ENCODE measurements around the gene SLC12A4.
"Not testable (repeated sequence)": the region's sequence is repeated elsewhere in the genome, so short reads cannot be mapped to it uniquely, and the experiment has no call there.

SLC12A4 gene

DNA sequence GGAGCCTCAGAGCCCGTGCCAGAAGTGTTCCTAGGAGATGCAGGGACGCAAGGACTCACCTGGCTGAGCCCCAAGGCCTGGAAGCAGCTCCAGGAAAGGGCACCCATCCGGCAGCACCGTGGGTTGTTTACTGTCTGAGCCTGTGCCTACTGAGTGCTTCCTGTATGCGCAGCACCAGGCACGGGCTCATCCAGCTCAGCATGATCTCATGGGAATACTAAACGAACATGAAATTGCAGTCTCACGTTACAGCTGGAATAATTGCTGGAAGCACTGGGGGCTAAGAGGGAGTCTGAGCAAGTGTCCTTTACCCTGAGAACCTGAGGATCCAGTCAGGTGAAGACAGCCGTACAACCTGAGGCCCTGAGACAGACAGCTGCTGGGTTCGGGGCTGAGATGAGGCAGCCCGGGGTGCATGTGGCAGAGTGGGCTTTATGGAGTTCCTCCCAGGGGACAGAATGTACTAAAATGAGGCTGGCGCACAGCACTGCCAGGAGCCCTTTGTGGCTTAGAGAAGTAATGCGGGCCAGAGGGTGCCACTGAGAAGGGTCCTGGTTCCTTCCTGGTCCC, 42.2 kb downstream of the SLC12A4 start:
- DNase-seq (ENCODE audit: low spot score): peak; percentile 26

DNA sequence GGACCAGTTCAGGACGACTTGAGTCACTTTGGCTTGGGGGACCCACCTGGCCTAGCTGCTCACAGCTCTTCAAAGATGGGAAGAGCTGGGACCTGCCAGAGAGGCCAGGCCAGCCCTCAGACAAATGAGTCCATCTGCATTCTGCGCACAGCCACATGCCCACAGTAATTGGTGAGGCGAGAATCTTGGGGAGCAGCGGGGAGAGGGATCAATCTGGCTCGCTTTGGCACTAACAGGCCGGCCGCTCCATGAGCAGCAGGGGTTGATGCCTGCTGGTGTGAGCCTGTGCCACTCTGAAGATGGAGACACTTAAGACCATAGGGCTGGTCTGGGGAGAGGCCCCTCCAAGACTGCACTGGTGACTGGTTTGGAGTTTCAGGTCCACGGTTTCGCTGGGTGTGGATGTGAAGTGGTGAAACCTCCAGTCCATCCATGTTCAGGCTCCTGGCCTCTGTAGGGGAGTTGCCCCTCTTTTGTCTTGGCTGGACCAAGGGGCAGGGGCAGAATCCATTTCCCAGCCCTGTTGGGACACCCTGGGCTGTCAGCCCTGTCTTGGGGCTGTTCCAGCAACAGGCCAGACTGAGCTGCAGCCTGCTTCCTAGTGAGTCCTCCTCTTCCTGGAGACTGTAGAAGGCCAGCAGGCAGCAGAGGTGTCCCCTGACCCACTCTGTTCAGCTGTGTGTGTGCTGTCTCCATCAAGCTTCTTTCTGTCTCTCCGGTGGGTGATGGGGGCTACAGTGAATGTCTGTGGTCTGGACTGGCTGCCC, 44.1 kb downstream of the SLC12A4 start:
- no peak for DNase-seq (ENCODE audit: low spot score)

DNA sequence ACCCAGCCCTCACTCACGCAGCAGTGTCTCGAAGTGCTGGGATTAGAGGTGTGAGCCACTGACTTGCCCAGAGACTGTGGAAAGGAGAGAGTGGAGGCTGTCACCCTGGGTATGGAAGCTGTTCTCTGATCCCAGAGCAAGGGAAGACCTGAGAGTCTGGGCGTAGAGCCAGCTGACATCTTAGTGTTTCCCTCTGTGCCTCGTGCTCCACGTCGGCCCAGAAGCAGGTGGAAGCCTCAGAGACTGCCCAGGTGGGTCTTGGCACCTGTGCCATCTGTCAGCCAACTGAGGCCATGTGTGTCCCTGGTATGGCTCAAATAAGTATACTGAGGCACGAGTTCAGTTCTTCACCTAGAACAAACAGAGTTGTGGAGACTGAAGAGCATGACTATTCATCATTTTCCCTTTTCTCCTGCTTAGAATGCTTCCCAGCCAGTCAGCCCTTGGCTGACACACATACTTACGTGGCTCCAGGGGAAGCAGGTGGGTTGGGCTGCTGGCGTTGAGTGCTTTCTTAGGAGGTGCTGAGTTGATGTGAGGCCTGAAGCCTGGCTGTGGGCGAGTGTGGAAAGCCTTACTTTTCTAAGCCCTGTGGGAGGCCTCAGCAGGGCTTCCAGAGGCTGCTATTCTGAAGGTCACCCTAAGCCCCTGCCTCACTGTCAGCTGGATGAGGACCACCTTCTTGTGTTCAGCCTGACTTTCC, 44.9 kb downstream of the SLC12A4 start:
- no peak for DNase-seq (ENCODE audit: low spot score)

DNA sequence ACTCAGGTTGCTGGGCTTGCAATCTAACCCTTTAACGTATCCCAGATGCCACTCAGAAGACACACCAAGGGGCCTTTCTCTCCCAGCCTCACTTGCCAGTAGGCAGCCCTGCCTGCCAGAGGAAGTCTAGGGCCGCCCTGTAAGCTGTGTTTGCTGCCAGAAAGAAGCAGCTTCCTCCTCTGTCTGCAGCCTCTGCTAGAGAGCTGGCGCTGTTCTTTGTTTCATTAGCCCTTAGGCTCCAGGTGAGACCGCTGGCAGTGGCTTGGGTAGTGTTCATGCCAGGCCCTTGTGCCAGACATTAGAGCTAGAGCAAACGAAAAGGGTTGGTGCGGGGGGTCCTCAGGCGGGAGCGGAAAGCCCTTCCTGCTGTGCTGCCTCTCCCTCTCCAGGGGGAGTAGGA, 45.7 kb downstream of the SLC12A4 start:
- DNase-seq (ENCODE audit: low spot score): no peak

DNA sequence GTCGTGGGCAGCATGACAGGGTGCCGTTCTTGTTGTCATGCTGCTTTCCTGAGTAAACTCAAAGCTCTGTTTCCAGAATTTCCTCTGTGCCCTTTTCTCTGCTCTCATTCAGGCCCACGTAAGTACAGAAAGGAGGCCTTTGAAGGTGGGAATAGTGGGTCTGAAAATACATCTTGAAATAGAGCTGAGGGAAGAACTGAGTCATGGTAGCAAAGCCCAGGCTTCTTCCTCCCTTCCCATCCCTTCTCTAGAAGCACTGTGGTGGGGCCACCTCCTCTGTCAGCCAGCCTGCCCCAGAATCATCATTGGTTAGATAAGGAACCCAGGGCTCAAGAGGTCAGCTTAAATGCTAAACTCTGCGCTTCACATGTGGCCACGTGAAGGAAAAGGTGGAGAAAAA, 46.2 kb downstream of the SLC12A4 start:
- DNase-seq (ENCODE audit: low spot score): no peak

DNA sequence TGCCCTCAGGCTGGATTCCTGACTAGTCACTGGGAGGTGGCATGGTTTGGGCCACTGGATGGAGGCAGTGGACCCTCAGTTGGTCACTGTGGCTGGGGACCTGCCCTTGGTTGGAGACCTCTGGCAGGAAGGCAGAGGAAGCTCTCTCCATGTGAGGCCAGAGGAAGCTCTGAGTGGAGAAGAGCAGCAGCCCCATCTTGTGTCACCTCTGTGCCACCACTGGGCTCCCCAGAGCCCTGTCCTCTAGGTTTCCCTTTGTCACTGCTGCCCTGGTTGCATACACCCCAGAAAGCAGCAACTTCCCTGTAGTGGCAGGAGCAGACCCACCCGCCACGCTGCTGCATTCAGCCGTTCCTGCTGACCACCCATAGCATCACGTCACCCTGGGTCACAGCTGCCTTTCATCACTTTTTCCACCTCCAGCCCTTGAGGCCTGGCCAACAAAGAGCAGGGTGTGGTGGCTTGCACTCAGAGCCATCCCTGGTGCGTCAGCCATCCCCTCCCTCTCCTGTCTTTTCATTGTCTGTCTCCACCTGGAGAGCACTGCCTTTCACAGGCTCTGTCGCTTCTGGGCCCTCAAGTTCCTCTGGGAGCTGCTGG, 48.7 kb downstream of the SLC12A4 start:
- no peak for DNase-seq (ENCODE audit: low spot score)

DNA sequence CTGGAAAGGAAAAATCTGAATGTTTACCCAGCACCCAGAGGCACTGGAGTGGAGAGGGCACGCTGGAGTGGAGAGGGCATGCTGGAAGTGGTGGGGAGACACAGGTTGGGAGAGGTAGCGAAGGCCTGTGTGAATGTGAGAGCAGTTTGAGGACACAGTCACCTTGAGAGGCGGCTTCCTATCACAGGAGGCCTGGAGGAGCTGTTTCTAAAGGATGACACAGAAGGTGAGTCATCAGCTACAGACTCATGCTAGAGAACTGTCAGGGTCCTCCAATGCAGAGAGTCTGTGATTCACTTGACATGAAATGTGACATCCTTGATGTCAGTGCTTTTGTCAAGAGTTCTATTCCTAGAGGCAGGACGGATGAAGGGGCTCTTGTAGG, 50.6 kb downstream of the SLC12A4 start:
- DNase-seq (ENCODE audit: low spot score): no peak

DNA sequence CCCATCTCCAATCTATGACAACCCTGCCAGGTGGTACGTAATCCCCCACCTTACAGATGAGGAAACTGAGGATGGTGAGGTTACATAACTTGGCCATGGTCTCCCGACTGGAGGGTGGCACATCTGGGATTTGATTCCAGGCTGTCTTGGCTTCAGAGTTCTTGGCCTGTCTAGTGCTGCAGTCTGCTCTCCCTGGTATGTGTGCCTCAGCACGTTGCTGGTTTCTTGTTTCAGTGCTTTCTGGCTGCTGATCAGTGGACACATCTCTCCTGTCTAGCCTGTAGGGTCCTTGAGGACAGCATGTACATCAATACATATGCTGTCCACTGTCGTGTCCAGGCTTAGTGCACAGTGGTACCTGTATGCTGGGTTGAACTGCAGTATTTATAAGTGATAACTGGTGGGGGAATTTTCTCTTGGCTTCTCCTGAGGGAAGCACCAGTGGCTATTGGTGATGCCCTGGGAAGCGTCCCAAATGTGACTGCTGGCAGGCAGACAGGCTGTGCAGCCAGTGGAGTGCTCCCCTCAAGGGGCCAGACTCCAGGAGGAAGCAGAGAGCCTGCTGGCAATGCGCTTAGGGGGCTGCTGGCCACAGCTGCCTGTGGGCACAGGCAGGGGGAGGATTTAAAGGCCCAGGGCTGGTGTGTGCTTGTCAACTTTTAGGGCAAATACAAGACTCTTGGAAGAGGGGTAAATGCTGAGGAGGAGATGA, 51.1 kb downstream of the SLC12A4 start:
- no peak for DNase-seq (ENCODE audit: low spot score)

DNA sequence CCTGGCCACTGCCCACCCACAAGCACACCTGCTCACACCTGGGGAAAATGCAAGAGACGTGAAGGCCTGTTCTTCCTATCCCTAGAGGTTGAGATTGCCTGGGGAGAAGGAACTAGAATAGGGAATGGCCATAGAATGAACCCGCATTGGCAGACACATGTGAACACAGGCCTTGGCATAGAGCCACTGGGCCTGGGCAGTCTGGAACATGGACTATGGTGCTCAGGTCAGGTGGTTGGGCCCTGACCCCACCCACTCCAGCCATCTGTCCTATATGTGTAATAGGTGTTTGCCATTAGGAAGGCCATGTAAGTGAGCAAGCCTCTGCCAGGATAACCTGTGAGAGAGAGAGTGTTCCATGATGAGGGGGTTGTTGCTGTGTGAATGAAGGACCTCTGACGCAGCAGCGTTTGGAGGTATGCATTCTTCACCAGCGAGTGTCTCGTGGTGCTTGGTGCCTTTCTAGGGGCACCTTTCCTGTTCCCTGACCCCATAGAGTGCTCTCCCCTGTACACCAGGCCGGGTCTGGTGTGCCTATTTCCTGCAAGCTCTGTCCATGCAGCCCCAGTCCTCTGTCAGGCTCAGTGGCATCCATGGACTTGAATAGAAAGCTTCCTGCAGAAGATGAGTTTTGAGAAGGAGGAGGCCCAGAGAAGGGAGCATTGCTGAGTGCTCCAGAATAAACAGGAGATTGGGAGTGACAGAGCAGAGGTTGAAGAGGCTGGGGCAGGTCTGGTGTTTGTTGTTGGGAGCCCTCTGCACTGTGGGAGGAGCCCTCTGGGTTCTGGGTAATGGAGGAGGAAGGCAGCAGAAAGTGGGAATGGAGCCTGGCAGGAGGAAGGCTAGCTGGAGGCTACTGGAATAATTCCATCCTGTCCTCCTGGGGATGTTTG, 52.4 kb downstream of the SLC12A4 start:
- DNase-seq (ENCODE audit: low spot score): no peak

DNA sequence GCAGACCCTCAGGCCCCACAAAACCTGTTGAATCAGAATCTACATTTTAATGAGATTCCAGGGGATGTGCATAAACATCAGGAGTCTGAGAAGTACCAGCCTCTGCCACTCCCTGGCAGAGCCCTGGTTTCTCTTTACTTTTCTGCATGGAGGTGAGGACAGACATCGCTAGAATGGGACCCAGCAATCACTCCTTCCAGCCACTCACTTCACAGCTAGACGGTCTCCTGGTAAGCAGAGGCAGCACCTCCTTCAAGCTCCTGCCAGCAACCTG, 53.0 kb downstream of the SLC12A4 start:
- not testable (repeated sequence) for DNase-seq (ENCODE audit: low spot score)

DNA sequence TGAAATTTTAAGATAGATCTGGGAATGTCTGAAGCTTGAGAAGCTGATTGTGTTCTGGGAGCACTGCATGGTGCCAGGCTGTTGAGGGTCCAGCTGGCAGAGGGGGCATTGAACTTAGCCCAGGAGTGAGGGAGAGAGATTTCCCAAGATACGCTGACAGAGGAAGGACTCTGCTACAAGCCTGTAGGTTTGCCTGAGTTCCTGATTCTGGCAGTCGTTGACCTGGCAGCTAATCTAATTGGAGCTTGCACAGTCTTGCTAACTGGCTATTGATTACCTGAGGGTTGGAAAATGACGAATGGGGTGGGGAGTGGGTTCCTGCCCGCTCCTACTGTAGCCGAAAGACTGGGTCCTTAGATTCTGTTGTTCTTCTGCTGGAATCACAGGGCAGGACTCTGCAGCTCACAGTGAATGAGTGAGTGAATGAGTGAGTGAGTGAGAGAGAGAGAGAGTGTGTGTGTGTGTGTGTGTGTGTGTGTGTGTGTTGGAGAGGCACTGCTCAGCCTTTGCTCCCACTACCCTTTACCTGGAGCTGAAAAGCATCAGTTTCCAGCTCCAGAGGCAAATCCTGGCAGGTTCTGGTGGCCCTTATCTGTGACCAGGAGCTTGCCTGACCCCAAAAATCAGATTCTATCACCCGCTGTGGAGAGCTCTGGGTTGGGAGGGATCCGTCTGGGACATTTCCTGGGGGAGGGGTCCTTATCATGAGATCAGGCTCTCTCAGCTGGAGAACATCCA, 53.5 kb downstream of the SLC12A4 start:
- no peak for DNase-seq (ENCODE audit: low spot score)

DNA sequence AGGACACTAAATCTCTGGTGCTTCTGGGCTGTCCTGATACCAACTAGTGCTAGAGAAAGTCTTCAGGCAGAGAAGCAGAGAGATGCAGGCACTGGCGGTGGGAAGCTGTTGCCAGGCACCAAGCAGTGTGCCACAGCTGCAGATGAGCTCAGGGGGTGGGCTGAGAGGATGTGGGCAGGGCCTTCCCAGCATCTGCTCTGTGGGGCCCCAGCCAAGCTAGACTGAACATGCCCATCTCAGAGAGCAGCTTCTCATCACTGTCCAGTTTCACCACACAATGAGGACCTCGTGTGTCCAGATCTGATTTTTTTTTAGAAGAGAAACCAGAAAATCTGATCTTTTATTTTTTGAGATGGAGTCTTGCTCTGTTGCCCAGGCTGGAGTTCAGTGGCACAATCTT, 58.3 kb downstream of the SLC12A4 start:
- DNase-seq (ENCODE audit: low spot score): no peak

DNA sequence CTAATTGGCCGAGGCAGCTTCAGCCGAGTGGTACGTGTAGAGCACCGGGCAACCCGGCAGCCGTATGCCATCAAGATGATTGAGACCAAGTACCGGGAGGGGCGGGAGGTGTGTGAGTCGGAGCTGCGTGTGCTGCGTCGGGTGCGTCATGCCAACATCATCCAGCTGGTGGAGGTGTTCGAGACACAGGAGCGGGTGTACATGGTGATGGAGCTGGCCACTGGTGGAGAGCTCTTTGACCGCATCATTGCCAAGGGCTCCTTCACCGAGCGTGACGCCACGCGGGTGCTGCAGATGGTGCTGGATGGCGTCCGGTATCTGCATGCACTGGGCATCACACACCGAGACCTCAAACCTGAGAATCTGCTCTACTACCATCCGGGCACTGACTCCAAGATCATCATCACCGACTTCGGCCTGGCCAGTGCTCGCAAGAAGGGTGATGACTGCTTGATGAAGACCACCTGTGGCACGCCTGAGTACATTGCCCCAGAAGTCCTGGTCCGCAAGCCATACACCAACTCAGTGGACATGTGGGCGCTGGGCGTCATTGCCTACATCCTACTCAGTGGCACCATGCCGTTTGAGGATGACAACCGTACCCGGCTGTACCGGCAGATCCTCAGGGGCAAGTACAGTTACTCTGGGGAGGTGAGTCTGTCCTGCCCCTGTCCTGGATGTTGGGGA, 59.2 kb downstream of the SLC12A4 start:
- DNase-seq (ENCODE audit: low spot score): no peak

DNA sequence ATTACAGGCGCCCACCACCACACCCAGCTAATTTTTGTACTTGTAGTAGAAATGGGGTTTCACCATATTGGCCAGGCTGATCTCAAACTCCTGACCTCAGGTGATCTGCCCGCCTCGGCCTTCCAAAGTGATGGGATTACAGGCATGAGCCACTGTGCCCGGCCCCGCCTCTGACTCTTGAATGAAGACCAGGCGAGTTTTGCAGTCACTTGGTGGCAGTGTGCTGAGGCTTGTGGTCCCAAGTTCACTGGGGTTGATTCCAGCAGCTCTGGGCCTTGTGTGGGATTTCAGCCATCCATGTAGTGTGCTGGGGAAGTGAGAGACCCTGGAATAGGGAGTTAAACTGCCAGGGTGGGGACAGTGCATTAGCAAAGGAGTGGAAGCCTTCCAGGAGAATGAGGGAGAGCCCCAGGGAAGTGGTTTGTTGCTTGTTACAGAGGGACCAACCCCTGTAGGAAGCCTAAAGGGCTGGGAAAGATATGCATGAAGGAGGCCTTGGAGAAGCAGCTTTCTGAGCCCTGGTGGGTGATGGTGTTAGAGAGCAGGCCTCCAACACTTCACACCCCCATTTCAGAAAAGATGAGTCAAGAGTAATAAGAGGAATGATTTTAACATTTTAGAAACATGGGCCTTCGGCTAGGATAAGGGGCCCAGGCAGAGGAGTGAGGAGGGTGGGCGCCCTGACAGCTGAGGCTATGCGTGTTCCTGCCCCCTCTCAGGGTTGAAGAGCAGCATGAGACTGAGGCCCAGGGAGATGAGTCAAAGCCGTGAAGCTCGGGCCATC, 60.8 kb downstream of the SLC12A4 start:
- DNase-seq (ENCODE audit: low spot score): no peak

DNA sequence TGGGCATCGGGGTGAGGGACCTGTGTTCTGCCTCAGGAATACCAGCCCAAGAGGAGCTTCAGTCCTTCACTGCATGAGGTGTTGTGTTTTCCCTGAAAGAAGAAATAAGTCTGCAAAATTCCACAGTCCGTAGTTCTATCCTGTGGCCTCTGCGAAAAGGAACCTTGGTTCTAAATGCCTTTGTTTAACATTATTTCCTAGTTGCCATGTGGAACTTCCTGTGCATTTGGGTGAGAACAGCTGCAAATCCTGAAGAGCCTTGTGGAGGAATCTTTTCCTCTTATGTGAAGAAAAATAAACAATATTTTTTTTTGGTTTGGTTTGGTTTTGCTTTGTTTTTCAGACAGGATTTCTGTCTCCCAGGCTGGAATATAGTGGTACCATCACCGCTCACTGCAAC, 65.6 kb downstream of the SLC12A4 start:
- no peak for DNase-seq (ENCODE audit: low spot score)

DNA sequence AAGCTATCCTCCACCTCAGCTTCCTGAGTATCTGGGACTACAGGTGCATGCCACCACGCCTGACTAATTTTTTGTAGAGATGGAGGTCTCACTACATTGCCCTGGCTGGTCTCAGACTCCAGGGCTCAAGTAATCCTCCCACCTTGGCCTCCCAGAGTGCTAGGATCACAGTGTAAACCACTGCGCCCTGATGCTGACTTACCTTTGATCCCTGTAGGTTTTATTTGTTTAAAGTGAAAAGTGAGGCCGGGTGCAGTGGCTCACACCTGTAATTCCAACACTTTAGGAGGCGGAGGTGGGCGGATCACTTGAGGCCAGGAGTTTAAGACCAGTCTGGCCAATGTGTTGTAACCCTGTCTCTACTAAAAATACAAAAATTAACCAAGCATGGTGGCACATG, 66.7 kb downstream of the SLC12A4 start:
- DNase-seq (ENCODE audit: low spot score): no peak

DNA sequence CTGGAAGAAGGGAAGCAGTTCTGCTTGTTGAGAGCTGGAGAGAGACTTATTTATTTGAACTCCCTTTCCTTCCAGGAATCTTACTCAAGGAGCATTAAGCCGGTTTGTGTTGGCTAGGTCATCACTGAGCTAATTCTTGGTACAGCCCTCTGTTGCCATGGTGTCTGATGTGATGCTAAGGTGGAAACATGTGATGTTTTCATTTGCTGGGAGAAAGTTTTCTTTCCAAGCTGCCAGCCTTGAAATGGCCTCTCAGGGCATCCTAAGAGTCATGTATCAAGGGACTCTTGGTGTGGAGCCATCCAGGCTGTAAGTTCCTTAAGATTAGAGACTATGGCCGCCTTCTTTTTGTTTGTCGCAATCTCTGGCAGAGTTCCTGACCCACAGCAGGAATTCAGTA, 71.2 kb downstream of the SLC12A4 start:
- DNase-seq (ENCODE audit: low spot score): no peak

DNA sequence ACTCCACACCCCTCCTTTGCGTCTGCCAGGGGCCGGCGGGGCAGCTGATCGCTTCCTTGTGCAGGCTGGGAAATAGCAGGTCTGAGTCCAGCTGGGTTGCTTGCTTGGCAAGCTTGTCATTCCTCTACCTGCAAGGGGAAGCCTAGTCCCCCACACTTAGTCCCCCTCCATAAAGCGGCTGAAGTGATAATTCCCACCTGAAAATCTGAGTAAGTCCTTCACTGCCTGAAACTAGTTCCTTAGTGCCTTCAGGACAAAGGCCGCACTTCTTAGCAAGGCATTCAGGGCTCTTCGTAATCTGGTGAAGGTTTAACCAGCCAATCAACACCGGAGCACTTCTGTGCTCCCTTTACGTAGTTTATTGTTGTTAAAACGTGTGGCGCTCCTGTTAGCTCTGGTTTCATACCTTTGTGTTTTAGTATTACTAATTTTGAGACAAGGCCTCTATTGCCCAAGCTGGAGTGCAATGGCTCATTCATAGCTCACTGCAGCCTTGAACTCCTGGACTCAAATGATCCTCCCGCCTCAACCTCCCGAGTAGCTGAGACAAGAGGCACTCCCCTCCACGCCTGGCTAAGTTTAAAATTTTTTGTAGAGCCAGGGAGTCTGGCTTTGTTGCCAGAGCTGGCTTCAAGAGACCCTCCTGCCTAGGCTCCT, 74.6 kb downstream of the SLC12A4 start:
- peak; percentile 22 for DNase-seq (ENCODE audit: low spot score)

Measured in germinal center (tissue), 1 donor.